ENCODE measurements around the gene EFHC1. TPM values are rescaled to one million over a fixed set of nuclear protein-coding genes. Genes with fewer than 3 reads are reported as not detected.

Gene EFHC1
- total RNA-seq, 1 donor from 2014 or later = 44.1 TPM

DNA sequence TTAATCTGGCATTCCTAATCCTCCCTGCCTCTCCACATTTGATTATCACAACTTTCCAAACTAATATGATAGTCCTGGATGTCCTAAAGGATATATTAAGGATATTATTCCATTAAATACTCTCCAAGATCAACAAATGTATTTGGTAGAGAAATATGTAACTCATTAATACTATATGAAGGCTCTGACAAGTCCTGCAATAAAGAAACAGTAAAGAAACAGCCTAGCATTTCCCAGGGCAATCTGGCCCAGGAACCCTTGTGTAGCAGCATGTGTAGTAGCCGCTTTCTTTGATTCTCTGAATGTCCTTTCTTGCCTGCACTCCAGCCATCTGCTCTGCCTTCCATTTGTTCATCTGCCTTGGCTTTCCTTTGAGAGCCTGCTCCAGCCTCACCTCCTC lies 133.0 kb downstream of the EFHC1 start:
- no peak for DNase-seq (ENCODE audit: low spot score)

DNA sequence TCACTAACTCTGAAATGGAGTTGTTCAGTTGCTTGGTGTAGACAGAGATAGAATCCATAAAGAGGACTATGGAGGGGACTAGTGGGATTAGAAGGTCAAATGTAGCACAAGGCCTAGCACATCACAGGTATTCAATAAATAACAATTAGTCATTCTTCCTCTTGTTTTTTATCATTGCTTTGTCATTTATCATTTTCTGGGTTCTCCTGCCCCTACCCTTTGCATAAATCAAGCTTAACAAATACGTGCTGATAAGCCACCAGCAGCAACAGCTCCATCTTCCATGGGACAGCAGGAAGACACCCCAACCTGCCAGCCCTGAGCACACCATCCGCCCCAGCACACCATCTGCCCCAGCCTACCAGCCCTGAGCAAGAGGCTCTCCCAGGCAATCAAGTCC lies 133.6 kb downstream of the EFHC1 start:
- no peak for DNase-seq (ENCODE audit: low spot score)

DNA sequence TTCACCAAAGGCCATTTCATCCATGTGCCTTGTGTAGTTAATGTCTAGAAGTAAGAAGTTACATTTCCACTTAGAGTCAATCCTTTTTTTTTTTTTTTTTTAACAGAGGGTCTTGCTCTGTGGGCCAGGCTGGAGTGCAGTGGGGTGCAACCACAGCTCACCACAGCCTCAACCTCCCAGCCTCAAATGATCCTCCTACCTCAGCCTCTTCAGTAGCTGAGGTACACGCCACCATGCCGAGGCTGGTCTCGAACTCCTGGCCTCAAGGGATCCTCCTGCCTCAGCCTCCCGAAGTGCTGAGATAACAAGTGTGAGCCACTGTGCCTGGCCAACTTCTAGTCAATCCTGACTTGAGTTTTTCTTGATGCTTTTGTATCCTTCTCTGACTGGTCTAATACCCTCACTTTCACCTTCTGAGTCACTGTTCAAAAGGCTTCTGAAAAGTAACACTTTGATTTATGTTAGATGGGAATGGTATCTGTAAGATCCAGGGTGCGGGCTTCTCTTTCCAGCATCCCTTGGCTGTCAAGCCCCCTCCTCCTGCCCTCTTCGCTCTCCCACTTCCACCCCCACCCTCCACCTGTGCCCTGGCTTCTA lies 134.6 kb downstream of the EFHC1 start:
- DNase-seq (ENCODE audit: low spot score) = no peak

DNA sequence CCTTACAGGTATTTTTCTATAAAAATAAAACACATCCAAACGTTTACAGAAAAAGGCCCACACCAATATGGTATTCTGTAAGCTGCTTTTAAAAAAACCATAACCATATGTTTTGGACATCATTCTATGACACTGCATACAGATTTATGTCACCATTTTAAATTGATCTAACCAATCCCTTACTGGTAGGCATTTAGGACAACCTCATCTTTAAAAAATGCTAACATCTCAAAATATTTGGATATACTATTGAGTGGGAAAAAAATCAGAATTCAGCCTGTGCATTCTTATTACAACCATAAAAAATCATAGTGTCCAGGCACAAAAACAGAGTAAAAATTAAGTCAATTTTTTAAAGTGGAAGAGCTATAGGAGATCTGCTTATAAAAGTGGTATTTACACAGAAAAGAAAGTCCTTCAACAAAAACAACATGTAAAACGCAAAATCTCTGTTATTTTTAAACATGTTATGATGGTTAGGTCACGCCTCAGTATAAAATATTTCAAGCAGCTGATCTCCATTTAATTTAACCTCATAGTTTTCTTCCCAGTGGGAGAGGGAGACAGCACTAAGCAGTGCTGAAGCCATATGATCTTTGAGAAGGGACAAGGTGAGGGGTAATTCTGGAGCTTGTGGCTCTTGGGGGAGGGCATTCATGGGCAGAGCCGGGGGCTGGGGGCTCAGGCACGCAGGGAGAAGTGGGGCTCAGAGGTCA lies 135.5 kb downstream of the EFHC1 start:
- DNase-seq (ENCODE audit: low spot score) = no peak

DNA sequence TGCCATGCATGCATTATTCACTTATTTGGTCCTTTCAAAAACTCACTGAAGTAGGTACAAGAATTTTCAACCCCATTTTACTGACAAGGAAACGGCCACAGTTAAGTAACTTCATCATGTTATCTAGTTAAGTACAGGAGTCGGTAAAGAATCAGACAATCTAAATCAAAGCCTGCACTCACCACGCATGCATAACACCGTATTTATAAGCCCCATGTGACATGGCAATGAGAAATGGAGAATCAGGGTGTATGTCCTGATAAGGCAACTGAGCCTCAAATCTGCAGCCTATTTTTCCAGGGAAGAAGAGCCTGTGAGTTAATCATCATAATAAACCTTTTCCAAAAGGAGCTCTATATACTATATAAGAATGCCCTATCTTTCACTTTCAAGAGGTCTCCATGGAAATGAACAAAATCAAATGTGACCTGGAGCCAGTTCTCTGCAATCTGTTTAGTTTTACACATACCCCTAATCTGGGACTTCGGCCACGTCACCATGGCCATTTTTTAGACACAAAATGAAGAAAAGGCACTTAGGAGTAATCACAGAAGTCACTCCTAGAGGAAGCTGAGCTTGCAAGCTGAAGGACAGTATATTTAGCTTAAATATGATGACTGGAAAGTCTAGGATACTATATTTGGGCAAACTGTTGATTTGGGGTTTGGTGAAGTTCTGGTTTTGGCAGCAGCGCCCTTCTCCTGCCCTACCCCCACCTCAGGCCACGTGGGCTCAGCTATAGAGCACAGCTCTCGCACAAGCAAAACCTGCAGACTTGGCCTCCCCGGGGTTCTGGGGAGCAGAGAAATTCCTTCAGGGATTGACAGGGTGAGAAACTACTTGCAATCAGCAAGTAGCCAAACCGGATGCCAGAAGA lies 137.5 kb downstream of the EFHC1 start:
- DNase-seq (ENCODE audit: low spot score) = peak; percentile 81

DNA sequence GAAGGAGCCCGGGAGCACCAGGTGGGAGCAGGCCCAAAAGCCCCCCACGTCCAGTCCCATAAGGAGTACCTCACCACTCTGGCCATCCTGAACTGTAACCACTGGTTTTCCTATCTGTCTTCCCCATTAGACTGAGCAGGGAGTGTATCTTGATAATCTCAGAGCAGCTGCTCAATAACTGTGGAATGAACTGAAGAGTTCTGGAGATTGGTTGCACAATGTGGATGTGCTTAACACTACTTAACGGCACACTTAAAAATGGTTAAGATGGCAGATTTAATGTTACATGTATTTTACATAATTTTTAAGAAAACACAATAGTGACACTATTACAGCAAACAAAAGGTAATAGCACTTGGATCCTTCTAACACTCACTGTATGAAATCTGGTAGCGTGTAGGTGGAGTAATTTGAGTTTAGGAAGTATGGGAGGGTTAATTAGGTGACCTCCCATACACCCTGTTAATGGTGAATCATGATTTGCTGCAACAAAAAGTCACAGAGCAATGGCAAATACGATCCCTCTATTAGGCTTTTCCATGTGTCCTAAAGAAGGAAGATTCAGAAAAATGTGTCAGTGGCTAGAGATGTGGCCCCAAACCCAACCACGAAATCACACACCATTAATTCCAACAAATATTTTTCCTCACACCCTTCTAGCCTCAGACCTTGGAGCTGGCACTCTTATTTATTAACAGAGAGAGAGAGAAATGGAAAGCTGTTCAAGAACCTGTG lies 138.3 kb downstream of the EFHC1 start:
- DNase-seq (ENCODE audit: low spot score) = no peak

DNA sequence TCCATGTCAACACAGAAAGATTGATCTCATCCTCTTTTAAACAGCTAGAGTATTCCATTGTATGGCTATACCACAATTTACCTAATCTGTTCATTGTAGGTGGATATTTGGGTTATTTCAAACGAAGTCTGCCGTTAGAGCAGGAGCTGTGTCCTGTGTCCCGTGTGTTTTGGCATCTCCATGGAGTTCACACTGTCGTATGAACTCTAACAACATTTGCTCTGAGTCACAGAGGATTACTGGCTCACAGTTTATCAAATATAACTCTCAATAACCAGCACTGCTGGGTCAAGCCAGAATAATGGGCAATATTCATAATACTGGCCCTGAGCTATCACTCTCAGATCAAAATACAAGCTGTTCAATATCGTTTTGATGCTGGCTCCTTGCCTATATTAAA lies 140.3 kb downstream of the EFHC1 start:
- DNase-seq (ENCODE audit: low spot score) = no peak

DNA sequence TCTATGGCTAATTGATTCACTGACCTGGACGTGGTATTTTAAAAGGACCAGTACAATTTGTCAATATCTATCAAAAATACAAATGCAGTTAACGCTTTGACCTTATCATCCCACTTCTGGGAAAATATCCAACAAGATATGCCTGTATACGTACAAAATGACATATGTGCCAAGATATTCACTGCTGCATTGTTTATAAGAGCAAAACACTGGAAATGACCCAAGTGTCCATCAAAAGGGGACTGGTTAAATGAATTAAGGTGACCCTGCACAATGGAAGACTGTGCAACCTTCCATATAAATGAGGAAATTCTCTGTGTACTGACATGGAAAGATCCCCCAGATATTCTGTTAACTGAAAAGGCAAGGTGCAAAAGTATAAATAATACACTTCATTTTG lies 142.8 kb downstream of the EFHC1 start:
- DNase-seq (ENCODE audit: low spot score) = no peak

DNA sequence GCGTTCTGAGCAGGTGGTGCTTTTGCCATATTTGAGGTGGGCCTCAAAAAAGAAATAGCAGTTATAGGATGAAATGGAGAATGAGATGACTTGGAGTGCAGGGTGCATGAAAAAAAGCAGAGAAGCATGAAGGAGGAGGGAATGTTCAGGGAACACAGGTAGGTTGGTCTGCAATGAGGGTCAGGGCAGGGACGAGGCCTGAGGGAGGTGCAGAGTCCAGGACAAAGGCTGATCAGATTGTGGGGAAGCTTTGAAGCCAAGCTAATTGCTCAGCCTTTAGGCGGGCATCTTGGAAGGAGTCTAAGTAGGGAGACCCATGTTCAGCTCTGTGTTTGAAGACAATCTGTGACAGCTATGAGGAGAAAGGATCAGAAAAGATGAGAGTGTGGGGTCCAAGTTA lies 144.7 kb downstream of the EFHC1 start:
- no peak for DNase-seq (ENCODE audit: low spot score)

DNA sequence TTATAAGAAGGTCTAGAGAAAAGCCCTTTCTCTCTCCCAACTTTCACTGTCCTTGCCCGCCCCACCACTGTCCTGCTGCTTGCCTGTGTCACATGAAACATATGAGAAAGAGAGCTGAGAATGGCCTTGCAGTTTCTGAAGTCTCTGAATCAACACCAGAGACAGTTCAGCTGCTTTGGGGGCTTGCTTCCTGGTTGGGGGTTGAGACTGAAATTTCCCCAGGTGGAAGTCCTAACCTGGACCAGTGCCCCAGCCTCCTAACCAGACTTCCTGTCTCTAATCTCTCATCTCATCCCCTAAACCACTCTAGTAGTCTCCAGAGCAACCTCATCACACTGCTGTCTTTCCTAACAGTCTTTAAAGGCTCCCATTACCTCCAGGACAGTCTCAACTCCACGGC lies 146.1 kb downstream of the EFHC1 start:
- no peak for DNase-seq (ENCODE audit: low spot score)

DNA sequence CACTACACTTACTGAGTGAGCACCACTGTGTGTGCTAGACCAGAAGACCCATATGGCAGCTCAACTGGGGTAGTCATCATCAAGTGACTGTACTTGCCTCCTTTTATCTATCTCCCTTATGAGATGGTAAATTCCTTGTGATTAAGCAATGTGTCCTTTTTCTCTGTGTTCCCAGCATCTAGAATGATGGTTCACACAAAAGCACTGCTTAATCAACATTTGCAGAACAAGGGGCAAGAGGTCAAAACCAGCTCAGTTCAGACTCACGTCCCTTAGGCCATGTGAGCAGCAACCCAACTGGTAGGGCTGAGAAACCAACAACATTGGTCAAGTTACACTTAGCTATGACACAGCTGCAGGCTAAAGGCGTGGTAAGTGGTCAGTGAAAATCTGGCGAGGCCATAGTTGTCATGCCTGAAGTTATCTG lies 146.7 kb downstream of the EFHC1 start:
- no peak for DNase-seq (ENCODE audit: low spot score)

DNA sequence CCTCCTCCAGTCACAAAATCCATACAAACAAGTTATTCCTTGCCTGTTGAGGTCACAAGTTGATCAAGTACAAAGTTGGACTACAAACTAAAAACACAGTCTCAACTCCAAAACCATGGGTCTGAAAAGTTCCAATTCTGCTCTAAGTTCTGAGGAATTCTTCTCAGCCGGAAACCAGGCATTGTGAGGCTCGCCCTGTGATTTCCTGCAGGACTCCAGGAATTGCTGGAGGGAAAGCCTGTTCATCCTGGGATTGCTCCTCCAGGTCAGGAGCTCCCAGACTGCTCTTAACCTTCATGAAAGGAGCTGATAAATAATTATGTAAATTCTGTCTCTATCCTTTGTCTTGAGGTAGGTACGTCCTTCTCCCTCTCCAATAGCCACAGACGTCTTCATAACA lies 148.2 kb downstream of the EFHC1 start:
- peak; percentile 54 for DNase-seq (ENCODE audit: low spot score)

DNA sequence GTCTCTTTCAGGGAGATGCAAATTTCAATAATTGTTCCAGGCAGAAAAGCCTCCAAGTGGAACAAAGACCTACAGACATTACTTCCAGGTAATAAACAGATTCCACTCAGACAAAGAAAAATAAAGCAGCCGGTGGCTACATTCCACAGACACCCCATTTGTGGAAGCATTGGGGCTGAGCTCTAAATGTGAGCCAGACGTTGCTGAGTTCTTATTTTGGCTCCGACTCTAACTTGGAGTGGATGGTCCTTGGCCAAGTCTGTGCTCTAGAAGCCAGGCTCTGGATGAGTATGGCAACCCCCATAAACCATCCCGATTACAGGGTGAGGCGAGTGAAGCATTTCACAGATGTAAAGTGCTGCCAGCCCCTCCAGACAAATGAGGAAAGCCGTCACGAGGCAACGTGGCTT lies 150.2 kb downstream of the EFHC1 start:
- DNase-seq (ENCODE audit: low spot score) = peak; percentile 65

DNA sequence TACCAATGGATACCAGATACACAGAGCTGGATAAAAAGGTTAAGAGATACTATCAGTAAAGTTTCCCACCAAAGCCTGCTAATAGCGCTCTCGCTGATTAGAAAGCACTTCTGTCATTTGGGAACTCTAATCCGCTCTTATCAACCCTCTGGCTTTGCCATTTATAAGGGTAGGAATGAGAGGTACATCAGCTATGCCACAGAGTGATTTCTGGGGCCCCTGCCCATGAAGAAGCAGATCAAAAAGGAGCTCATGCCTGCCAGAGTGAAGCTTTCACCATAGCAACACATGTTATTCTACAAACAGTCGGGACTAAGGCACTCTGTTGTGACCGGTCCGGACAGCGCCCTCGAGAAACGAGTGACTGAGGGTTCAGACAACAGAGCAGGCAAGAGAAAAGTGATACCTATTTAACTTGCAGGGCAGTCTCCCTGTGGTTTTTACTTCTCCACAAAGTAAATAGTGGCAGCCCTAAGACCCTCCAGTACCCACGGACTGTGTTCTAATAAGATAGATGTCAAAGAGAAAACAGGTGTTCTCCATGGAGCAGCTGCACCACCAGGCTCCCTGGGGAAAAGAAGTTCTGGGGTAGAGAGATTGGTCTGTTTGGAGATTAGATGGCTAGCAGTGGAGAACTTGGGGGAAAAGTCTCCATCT lies 151.1 kb downstream of the EFHC1 start:
- DNase-seq (ENCODE audit: low spot score) = peak; percentile 75

DNA sequence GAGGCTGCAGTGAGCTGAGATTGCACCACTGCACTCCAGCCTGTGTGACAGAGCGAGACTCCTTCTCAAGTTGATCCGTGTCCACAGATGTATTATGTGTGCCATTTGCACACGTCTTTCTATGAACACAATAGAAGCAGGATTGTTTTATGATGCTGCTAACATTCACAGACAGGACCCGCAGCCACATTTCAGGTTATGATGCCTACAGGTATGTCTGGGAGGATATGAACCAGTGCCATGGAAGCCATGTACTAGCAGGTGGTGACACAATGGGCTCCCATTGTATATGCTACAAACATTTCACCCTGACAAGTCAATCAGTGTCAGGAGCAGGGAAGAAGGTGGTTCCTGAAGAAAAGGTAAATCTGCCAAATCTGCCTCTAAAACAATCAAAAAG lies 152.4 kb downstream of the EFHC1 start:
- DNase-seq (ENCODE audit: low spot score) = no peak

DNA sequence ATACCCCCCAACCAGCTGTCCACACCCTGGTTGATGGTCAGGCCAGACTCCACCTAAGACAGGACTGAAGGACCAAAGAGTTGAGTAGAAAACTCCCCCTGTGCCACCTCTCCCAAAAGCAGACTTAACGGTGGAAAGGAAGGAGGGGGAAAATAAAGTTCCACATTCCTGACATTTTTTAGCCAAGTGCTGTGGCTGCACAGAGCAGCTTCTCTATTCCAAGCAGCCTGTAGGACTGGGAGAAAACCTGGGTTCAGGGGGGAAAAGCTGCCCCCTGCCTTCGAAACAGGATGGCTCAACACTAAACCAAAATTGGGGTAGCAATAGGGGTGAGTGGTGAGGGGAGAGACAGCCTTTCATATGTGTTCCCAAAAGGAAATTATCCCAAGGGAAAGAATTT lies 153.2 kb downstream of the EFHC1 start:
- peak; percentile 72 for DNase-seq (ENCODE audit: low spot score)

Other genes with a start within 250 kb of the EFHC1 start
- 2.4 TPM for gene IL17A, start 234.0 kb upstream of the EFHC1 start, total RNA-seq (ENCODE audit: insufficient read depth, low replicate concordance)
- gene IL17F, start 175.8 kb upstream of the EFHC1 start, total RNA-seq (ENCODE audit: insufficient read depth, low replicate concordance) = not detected
- gene MCM3, start 135.6 kb upstream of the EFHC1 start, total RNA-seq (ENCODE audit: insufficient read depth, low replicate concordance) = 24.8 TPM
- 12.8 TPM for gene PAQR8, start 58.2 kb upstream of the EFHC1 start, total RNA-seq (ENCODE audit: insufficient read depth, low replicate concordance)
- gene TRAM2, start 156.7 kb downstream of the EFHC1 start, total RNA-seq (ENCODE audit: insufficient read depth, low replicate concordance) = 24.3 TPM